Measurements from ENCODE around the gene IGDCC3. TPM values are rescaled to one million over a fixed set of nuclear protein-coding genes. Genes with fewer than 3 reads are reported as not detected.

IGDCC3 gene
- polyA plus RNA-seq, 1 donor from 2014 or later = 14.4 TPM

DNA sequence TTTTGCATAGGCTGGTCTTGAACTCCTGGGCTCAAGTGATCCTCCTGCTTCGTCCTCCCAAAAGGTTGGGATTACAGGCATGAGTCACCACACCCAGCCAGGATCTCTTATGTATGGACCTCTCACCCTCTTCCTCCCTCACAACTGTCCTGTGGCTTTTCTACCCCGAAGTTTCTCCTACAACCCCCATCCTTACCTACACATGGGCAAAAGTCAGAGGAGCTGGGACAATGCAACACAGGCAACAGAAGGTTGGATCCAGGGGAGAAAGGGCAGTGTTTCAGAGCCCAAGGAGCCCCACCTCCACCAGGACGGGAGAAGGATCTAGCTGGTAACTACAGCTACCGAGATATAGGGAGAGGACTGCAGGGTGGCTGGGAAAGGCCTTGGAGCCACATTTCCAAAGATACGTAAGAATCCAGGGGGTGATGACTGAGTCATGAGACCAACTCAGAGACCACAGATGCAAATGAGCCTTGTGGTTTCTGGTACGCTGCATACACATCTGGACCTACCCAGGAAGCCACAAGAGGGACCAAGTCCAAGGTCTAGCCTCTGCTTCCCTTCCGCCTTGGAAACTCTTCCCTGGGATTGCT lies 31.3 kb upstream of the IGDCC3 start:
- Histone ChIP-seq H3K27ac (ENCODE audit: low read length) (no peak overlapping the region), H3K4me3 (ENCODE audit: low read length) (no peak overlapping the region), H3K36me3 (ENCODE audit: insufficient read depth, low read length) (no peaks in the 10 kb centered on the region), H3K27me3 (ENCODE audit: insufficient read depth, low read depth, low read length) (no peaks in the 10 kb centered on the region), H3K9me2 (ENCODE audit: insufficient read depth, low read length) (no peaks in the 10 kb centered on the region), H3K9me3 (ENCODE audit: low read length) (no peaks in the 10 kb centered on the region), H3F3A (ENCODE audit: insufficient read depth, low read length, poor library complexity, severe bottlenecking) (no peaks in the 10 kb centered on the region), H3K4me2 (ENCODE audit: low read length) (no peak overlapping the region), H4K20me1 (ENCODE audit: insufficient read depth) (no peaks in the 10 kb centered on the region), H2AFZ (ENCODE audit: low read depth, low read length) (no peak overlapping the region), H3K9ac (ENCODE audit: low read length) (no peak overlapping the region), H3K79me2 (replicated peaks; ENCODE audit: insufficient read depth, low read length) (peaks cover 5% of the 10 kb centered on the region)
- TF ChIP-seq, protein P1, sequence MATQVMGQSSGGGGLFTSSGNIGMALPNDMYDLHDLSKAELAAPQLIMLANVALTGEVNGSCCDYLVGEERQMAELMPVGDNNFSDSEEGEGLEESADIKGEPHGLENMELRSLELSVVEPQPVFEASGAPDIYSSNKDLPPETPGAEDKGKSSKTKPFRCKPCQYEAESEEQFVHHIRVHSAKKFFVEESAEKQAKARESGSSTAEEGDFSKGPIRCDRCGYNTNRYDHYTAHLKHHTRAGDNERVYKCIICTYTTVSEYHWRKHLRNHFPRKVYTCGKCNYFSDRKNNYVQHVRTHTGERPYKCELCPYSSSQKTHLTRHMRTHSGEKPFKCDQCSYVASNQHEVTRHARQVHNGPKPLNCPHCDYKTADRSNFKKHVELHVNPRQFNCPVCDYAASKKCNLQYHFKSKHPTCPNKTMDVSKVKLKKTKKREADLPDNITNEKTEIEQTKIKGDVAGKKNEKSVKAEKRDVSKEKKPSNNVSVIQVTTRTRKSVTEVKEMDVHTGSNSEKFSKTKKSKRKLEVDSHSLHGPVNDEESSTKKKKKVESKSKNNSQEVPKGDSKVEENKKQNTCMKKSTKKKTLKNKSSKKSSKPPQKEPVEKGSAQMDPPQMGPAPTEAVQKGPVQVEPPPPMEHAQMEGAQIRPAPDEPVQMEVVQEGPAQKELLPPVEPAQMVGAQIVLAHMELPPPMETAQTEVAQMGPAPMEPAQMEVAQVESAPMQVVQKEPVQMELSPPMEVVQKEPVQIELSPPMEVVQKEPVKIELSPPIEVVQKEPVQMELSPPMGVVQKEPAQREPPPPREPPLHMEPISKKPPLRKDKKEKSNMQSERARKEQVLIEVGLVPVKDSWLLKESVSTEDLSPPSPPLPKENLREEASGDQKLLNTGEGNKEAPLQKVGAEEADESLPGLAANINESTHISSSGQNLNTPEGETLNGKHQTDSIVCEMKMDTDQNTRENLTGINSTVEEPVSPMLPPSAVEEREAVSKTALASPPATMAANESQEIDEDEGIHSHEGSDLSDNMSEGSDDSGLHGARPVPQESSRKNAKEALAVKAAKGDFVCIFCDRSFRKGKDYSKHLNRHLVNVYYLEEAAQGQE (IDR thresholded peaks at IDR 0.05; ENCODE audit: borderline replicate concordance) = no peak
- TF ChIP-seq SMC3 (conservative IDR thresholded peaks at IDR 0.05; ENCODE audit: poor library complexity) (no peak), POLR2AphosphoS5 (IDR thresholded peaks at IDR 0.05) (no peak), MXI1 (conservative IDR thresholded peaks at IDR 0.05; ENCODE audit: poor library complexity, severe bottlenecking) (no peak), EZH2 (IDR thresholded peaks at IDR 0.05; ENCODE audit: borderline replicate concordance, insufficient read depth, low read length, poor library complexity, severe bottlenecking) (no peak), EP300 (conservative IDR thresholded peaks at IDR 0.05; ENCODE audit: poor library complexity, severe bottlenecking) (no peak)
- TF ChIP-seq, protein P2, sequence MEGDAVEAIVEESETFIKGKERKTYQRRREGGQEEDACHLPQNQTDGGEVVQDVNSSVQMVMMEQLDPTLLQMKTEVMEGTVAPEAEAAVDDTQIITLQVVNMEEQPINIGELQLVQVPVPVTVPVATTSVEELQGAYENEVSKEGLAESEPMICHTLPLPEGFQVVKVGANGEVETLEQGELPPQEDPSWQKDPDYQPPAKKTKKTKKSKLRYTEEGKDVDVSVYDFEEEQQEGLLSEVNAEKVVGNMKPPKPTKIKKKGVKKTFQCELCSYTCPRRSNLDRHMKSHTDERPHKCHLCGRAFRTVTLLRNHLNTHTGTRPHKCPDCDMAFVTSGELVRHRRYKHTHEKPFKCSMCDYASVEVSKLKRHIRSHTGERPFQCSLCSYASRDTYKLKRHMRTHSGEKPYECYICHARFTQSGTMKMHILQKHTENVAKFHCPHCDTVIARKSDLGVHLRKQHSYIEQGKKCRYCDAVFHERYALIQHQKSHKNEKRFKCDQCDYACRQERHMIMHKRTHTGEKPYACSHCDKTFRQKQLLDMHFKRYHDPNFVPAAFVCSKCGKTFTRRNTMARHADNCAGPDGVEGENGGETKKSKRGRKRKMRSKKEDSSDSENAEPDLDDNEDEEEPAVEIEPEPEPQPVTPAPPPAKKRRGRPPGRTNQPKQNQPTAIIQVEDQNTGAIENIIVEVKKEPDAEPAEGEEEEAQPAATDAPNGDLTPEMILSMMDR (IDR thresholded peaks at IDR 0.05; ENCODE audit: poor library complexity, severe bottlenecking) = no peak

DNA sequence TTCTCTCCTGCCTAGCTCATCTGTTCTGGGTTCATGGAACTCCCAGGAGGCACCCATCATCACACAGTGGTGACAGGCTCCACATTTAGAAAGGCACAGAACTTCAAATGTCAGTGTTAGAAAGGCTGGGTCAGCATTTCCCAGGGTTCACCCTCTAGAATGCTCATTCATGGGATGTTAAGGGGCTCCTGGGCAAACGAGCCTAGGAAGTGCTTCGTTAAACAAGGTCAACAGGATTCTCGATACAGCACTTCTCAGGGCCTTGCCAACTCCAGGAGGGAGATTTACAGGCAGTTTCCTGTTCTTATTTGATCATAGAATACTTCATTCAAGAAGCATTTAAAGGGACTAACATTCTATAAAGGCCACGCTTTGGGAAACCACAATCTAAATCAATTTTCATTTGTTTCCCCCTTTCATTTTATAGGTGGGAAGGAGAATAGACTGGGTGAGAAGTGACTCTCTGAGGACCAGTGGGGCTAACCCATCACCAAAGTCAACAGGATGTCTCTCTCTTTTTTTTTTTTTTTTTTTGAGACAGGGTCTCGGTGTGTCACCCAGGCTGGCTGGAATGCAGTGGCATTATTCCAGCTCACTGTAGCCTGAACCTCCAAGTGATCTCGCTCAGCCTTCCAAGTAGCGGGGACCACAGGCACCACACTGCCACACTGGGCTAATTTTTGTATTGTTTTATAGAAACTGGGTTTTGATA lies 30.7 kb upstream of the IGDCC3 start:
- H3K27me3 ChIP-seq (ENCODE audit: insufficient read depth, low read depth, low read length) = no peaks in the 10 kb centered on the region
- no peak overlapping the region for H2AFZ ChIP-seq (ENCODE audit: low read depth, low read length)
- peaks cover 4% of the 10 kb centered on the region for H3K79me2 ChIP-seq (replicated peaks; ENCODE audit: insufficient read depth, low read length)
- H3F3A ChIP-seq (ENCODE audit: insufficient read depth, low read length, poor library complexity, severe bottlenecking) = no peaks in the 10 kb centered on the region
- no peak overlapping the region for H3K4me2 ChIP-seq (ENCODE audit: low read length)
- H3K27ac ChIP-seq (ENCODE audit: low read length) = no peak overlapping the region
- TF ChIP-seq, protein P1 (IDR thresholded peaks at IDR 0.05; ENCODE audit: borderline replicate concordance) = no peak
- no peak overlapping the region for H3K9ac ChIP-seq (ENCODE audit: low read length)
- no peaks in the 10 kb centered on the region for H3K36me3 ChIP-seq (ENCODE audit: insufficient read depth, low read length)
- no peaks in the 10 kb centered on the region for H3K9me2 ChIP-seq (ENCODE audit: insufficient read depth, low read length)
- H3K9me3 ChIP-seq (ENCODE audit: low read length) = no peaks in the 10 kb centered on the region
- H4K20me1 ChIP-seq (ENCODE audit: insufficient read depth) = no peaks in the 10 kb centered on the region
- no peak overlapping the region for H3K4me3 ChIP-seq (ENCODE audit: low read length)
